ENCODE results near the gene SUV39H2.
"Not testable (repeated sequence)": the region's sequence is repeated elsewhere in the genome, so short reads cannot be mapped to it uniquely, and the experiment has no call there.

DNA sequence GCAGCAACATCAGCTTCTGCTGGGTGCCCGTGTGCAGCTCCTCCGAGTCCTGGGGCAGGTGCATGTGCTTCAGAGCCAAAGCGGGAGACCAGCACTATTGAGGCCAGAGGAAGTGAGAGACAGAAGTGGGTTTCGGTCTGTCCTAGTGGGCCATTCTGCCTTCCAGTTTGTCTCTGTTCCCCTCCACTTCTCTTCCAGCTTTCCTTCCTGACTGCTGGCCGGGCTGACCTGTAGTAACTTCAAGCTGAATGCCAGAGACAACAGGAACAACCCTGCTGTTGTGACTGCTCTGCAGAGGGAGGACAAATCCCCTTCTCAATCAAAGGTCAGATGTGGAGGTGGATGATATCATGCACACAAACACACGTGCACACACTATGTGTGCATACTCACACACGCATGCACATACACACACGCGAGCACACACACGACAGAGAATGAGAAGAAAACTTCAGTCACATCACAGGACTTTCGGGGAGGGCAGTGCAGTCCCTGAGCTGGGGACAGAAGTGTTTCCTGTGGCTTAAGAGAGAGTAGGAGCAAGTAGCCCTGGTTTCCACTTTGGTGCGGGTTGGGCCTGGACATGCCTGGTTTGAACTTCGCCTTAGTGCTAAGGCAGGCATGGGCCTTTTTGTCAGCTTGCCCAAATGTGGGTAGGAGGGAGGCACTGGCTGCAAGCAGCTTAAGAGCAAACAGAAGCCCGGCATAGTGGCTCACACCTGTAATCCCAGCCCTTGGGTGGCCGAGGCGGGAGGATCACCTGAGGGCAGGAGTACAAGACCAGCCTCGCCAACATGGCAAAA, 63.7 kb downstream of the SUV39H2 start:
- TF ChIP-seq, protein P1, sequence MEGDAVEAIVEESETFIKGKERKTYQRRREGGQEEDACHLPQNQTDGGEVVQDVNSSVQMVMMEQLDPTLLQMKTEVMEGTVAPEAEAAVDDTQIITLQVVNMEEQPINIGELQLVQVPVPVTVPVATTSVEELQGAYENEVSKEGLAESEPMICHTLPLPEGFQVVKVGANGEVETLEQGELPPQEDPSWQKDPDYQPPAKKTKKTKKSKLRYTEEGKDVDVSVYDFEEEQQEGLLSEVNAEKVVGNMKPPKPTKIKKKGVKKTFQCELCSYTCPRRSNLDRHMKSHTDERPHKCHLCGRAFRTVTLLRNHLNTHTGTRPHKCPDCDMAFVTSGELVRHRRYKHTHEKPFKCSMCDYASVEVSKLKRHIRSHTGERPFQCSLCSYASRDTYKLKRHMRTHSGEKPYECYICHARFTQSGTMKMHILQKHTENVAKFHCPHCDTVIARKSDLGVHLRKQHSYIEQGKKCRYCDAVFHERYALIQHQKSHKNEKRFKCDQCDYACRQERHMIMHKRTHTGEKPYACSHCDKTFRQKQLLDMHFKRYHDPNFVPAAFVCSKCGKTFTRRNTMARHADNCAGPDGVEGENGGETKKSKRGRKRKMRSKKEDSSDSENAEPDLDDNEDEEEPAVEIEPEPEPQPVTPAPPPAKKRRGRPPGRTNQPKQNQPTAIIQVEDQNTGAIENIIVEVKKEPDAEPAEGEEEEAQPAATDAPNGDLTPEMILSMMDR (IDR thresholded peaks at IDR 0.05; ENCODE audit: low read depth, low read length), result not testable (repeated sequence)
- not testable (repeated sequence) for TF ChIP-seq EZH2phosphoT487 (IDR thresholded peaks at IDR 0.05; ENCODE audit: low read depth)
